Measurements from ENCODE around the gene CLMN. TPM values are rescaled to one million over a fixed set of nuclear protein-coding genes. Genes with fewer than 3 reads are reported as not detected.

The CLMN gene
- total RNA-seq, 2 donors from 2014 or later, result 125 to 135 TPM

GRCh38 chr14:95327558-95328374 is 8.1 kb upstream of the CLMN start:
- intact Hi-C loops (cut with DNase I, micrococcal nuclease), result no loop called here
- ATAC-seq (no peak), DNase-seq (peak in 1 of 2 donors; percentile 27)

GRCh38 chr14:95326987-95327386 is 7.3 kb upstream of the CLMN start:
- intact Hi-C loops (cut with DNase I, micrococcal nuclease), result no loop called here
- peak in 1 of 2 donors; percentile 23 for DNase-seq
- no peak for ATAC-seq

GRCh38 chr14:95323917-95324316 is 4.2 kb upstream of the CLMN start:
- ATAC-seq (no peak), DNase-seq (no peak)
- intact Hi-C loops (cut with DNase I, micrococcal nuclease), result no loop called here

GRCh38 chr14:95323361-95323760 is 3.7 kb upstream of the CLMN start:
- DNase-seq (no peak), ATAC-seq (no peak)
- intact Hi-C loops (cut with DNase I, micrococcal nuclease), result no loop called here

- intact Hi-C loops (cut with DNase I, micrococcal nuclease), result no loop called here
- ATAC-seq, result no peak
- no peak for DNase-seq
These were observed 2.9 kb upstream of the CLMN start for GRCh38 chr14:95322651-95323050.

- no peak for DNase-seq
- intact Hi-C loops (cut with DNase I, micrococcal nuclease), result no loop called here
- peak; percentile 19 for ATAC-seq
These were observed 2.2 kb upstream of the CLMN start for GRCh38 chr14:95321693-95322455.

GRCh38 chr14:95320955-95321600 is 1.4 kb upstream of the CLMN start:
- no peak for ATAC-seq
- DNase-seq, result no peak
- intact Hi-C loops (cut with DNase I, micrococcal nuclease), result no loop called here

- intact Hi-C loops (cut with DNase I, micrococcal nuclease), result no loop called here
- DNase-seq, result peak; percentile 50 to 63
- ATAC-seq, result no peak
These were observed 579 bp upstream of the CLMN start for GRCh38 chr14:95320078-95320895.

GRCh38 chr14:95318399-95319311 is 1.1 kb downstream of the CLMN start:
- ATAC-seq (peak; percentile 36), DNase-seq (peak in 1 of 2 donors; percentile 53)
- intact Hi-C loops (cut with DNase I, micrococcal nuclease), result no loop called here

GRCh38 chr14:95317817-95318343 is 1.8 kb downstream of the CLMN start:
- intact Hi-C loops (cut with DNase I, micrococcal nuclease), result no loop called here
- DNase-seq, result no peak

GRCh38 chr14:95316821-95317220 is 2.9 kb downstream of the CLMN start:
- intact Hi-C loops (cut with DNase I, micrococcal nuclease), result no loop called here
- DNase-seq, result no peak
- ATAC-seq, result no peak

More at GRCh38 chr14:95317817-95318343, 1.8 kb downstream of the CLMN start:
- no peak for ATAC-seq

- DNase-seq (no peak), ATAC-seq (no peak)
- intact Hi-C loops (cut with DNase I, micrococcal nuclease), result no loop called here
These were observed 4.1 kb downstream of the CLMN start for GRCh38 chr14:95315579-95315978.

- ATAC-seq, result no peak
- intact Hi-C loops (cut with DNase I, micrococcal nuclease), result no loop called here
- no peak for DNase-seq
These were observed 4.6 kb downstream of the CLMN start for GRCh38 chr14:95315156-95315555.

- intact Hi-C loops (cut with DNase I, micrococcal nuclease), result no loop called here
- DNase-seq (no peak), ATAC-seq (no peak)
These were observed 5.1 kb downstream of the CLMN start for GRCh38 chr14:95314609-95315008.

GRCh38 chr14:95313707-95314106 is 6.0 kb downstream of the CLMN start:
- peak; percentile 61 for ATAC-seq
- intact Hi-C loops (cut with DNase I, micrococcal nuclease), result no loop called here
- DNase-seq, result peak; percentile 62 to 81

- peak; percentile 38 for ATAC-seq
- intact Hi-C loops (cut with DNase I, micrococcal nuclease), result no loop called here
- no peak for DNase-seq
These were observed 6.5 kb downstream of the CLMN start for GRCh38 chr14:95313190-95313589.

- ATAC-seq (no peak), DNase-seq (no peak)
- intact Hi-C loops (cut with DNase I, micrococcal nuclease), result no loop called here
These were observed 7.4 kb downstream of the CLMN start for GRCh38 chr14:95312311-95312710.

- intact Hi-C loops (cut with DNase I, micrococcal nuclease), result no loop called here
These were observed 8.0 kb downstream of the CLMN start for GRCh38 chr14:95311752-95312151.

More at GRCh38 chr14:95311752-95312151, 8.0 kb downstream of the CLMN start:
- ATAC-seq (no peak), DNase-seq (no peak)
